Loucy (cell line): Measurements from ENCODE around the gene MYNN.

Source experiments
- CTCF ChIP-seq: fragments of 200-600 bp; sonication (generic); conservative IDR thresholded peaks from 2 replicates; pipeline ENCODE4 v1.5.1; 2014; ENCODE audit warnings: mild to moderate bottlenecking, antibody characterized with exemption, low read length
- EZH2phosphoT487 ChIP-seq: fragments of 200-600 bp; IDR thresholded peaks from 2 replicates; pipeline ENCODE4 v1.6.1; 2018; ENCODE audit warnings: antibody characterized with exemption, mild to moderate bottlenecking, moderate library complexity, borderline replicate concordance

GRCh38 chr3:169754711-169755110, 18.5 kb upstream of the MYNN start:
- TF ChIP-seq CTCF (no peak), EZH2phosphoT487 (no peak)
